Mesothelial cell of epicardium (in vitro differentiated cells): ENCODE data around the gene GSN. TPM values are rescaled to one million over a fixed set of nuclear protein-coding genes. Genes with fewer than 3 reads are reported as not detected.
A peak's percentile ranks its signal among the peaks of the same experiment; 100 is the strongest.

Experiments used
- DNase-seq, 2 experiments: peaks; one replicate each; pipeline ENCODE4 v3.0.0; 2021; ENCODE audit warnings: low spot score in 2 of 2; ENCODE audit not compliant: unreplicated experiment in 2 of 2
- H3K27ac Mint-ChIP-seq: 2 replicates; pipeline ENCODE4 v1.8.0; 2021; ENCODE audit warnings: mixed read lengths
- H3K27me3 Mint-ChIP-seq: 2 replicates; pipeline ENCODE4 v1.8.0; 2021; ENCODE audit warnings: low read depth, mixed read lengths
- H3K36me3 Mint-ChIP-seq: 2 replicates; pipeline ENCODE4 v1.8.0; 2021; ENCODE audit warnings: mixed read lengths
- H3K4me1 Mint-ChIP-seq: 2 replicates; pipeline ENCODE4 v1.8.0; 2021; ENCODE audit warnings: mixed read lengths
- H3K4me3 Mint-ChIP-seq: 2 replicates; pipeline ENCODE4 v1.8.0; 2021; ENCODE audit warnings: mild to moderate bottlenecking, moderate library complexity, mixed read lengths
- H3K9me3 Mint-ChIP-seq: 2 replicates; pipeline ENCODE4 v1.8.0; 2021; ENCODE audit warnings: mixed read lengths
- total RNA-seq: library from RNA; stranded (reverse); gene quantifications from 3 replicates; pipeline ENCODE4 v1.2.1, GENCODE V29; 2021
- TF ChIP-seq, protein P1 (sequence below): fragments of 200-600 bp; sonication (generic); IDR thresholded peaks from one replicate; pipeline ENCODE4 v1.5.0; 2021; ENCODE audit warnings: antibody characterized with exemption; ENCODE audit not compliant: unreplicated experiment

GSN gene
- total RNA-seq, 1 donor from 2014 or later: 114 TPM

DNA sequence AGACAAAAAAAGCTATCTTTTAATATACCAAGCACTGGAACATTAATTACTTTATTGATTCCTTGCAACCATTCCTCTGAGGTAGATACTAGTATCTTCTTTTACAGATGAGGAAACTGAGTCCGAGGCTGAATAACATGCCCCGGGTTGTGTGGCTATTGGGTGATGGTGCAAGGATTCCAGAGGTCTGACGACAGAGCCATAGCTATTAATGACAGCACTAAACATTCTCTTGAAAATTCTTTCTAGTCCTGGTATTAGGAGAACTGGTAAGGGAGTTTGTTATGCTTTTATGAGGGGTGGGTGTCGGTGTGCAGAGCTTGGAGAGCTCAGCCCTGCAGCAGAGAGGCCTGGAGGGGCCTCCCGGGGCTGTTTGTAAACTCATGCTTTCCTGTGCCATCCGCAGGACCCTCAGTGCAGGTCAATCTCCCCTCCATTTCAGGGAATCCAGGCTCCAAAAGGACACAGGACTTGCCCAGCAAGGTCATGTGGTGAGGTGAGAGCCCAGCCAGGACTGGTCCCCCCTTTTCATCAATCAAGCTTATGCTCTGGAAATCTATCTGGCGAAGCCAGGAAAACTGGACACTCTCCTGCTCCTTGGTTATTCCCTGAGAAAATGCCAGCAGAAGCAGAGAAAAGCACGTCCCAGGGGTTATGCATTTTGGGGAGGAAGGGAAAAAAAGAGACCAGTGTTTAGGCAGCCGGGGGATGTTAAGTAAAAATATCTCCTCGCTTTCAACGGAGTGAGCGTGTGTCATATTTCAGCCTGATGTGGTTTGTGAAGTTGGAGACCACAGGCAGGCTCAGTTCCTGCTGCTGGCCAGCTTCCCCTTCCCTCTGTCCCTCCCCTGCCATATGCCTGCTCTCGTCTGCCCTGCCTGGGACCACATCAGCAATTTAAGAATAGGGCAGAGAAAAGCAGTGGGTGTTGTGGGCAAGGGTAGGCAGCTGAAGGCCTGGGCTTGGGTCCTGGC lies 3.7 kb downstream of the GSN start:
- no peaks in the 10 kb centered on the region for H3K36me3 Mint-ChIP-seq
- TF ChIP-seq, protein P1, sequence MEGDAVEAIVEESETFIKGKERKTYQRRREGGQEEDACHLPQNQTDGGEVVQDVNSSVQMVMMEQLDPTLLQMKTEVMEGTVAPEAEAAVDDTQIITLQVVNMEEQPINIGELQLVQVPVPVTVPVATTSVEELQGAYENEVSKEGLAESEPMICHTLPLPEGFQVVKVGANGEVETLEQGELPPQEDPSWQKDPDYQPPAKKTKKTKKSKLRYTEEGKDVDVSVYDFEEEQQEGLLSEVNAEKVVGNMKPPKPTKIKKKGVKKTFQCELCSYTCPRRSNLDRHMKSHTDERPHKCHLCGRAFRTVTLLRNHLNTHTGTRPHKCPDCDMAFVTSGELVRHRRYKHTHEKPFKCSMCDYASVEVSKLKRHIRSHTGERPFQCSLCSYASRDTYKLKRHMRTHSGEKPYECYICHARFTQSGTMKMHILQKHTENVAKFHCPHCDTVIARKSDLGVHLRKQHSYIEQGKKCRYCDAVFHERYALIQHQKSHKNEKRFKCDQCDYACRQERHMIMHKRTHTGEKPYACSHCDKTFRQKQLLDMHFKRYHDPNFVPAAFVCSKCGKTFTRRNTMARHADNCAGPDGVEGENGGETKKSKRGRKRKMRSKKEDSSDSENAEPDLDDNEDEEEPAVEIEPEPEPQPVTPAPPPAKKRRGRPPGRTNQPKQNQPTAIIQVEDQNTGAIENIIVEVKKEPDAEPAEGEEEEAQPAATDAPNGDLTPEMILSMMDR: no peak
- DNase-seq: no peak
- no peaks in the 10 kb centered on the region for H3K9me3 Mint-ChIP-seq
- H3K27ac Mint-ChIP-seq: peak overlapping the region; percentile 70
- peaks cover 42% of the 10 kb centered on the region for H3K4me1 Mint-ChIP-seq
- peaks cover 4% of the 10 kb centered on the region for H3K27me3 Mint-ChIP-seq
- H3K4me3 Mint-ChIP-seq: peak overlapping the region; percentile 10

DNA sequence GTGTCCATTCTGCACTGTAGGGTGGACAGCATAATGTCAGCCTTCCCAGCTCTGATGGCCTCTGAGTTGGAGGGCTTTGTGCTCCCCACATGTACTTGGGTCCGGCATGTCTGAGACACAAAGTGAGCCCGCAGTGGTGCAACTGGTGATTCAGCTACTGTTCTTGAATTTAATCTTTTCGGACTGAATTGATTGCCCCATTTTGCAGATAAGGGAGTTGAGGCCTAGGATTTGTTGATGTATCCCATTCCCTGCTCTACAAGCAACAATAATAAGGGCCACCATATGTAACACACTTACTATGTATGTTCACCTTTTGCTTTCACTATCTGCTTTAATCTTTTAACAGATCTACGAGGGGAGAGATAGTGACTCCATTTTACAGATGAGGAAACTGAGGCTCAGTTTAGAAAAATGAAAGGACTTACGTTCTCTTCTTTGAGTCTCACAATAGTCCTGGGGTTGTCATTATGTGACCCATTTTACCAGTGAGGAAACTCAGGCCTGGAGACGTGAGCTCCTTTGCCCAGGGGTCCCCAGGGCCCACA lies 4.5 kb downstream of the GSN start:
- Mint-ChIP-seq H3K4me3 (no peak overlapping the region), H3K9me3 (no peaks in the 10 kb centered on the region), H3K36me3 (no peaks in the 10 kb centered on the region), H3K27ac (no peak overlapping the region), H3K27me3 (peaks cover 1% of the 10 kb centered on the region), H3K4me1 (peaks cover 42% of the 10 kb centered on the region)
- TF ChIP-seq, protein P1: no peak
- DNase-seq: no peak

DNA sequence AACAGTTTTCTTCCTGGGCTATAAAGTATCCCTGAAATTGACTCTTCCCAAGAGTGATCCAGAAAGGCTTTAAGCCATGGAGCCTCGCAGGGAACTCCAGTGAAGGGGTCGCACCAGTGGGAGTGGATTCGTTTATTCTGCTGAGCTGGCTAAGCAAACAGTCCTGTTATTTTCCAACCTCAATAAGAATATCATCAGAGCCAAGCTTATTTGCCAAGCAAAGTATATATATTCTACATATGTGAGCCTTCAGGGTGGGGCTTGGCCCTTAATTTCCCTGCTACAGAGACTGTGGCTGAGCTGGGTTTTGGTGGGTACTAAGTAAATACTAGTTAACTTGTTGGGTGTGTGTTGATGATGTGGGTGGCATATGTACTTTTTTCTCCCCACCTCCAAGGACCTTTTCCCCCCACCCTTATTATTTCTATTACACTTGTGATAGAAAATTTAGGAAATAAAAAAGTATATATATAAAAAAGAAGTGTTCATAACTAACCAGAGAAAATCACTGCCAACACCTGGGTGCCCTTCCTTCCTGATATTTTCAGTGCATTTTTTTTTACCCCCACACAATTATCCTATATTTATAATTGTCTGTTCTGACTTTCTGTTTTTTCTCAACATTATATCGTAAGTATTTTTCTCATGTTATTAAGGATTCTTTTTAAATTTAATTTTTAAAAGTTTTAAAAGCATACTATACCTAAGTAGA lies 5.3 kb downstream of the GSN start:
- H3K27me3 Mint-ChIP-seq: no peaks in the 10 kb centered on the region
- DNase-seq: no peak
- H3K36me3 Mint-ChIP-seq: no peaks in the 10 kb centered on the region
- H3K9me3 Mint-ChIP-seq: no peaks in the 10 kb centered on the region
- peaks cover 46% of the 10 kb centered on the region for H3K4me1 Mint-ChIP-seq
- no peak overlapping the region for H3K27ac Mint-ChIP-seq
- TF ChIP-seq, protein P1: no peak
- no peak overlapping the region for H3K4me3 Mint-ChIP-seq

DNA sequence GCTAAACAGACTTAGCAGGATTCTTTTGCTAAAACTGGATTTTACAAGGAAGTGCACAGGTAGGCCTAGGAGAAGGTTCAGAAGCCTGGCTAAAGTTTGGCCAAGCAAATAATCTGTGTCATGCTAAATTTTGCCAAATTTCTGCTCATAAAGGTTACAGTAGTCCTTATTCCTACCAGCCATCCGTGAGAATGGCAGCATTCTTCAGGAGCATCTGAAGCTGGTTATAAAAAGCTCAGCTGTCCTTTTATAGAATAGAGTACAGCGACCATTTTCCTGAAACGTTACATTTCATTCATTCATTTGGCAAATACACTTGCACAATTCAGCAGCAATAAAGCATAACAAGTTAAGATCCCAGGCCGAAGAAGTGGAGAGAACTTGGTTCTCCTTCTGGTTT lies 6.9 kb downstream of the GSN start:
- DNase-seq: no peak
- H3K27me3 Mint-ChIP-seq: no peaks in the 10 kb centered on the region
- peaks cover 45% of the 10 kb centered on the region for H3K4me1 Mint-ChIP-seq
- no peaks in the 10 kb centered on the region for H3K9me3 Mint-ChIP-seq
- H3K4me3 Mint-ChIP-seq: no peak overlapping the region
- H3K27ac Mint-ChIP-seq: no peak overlapping the region
- no peaks in the 10 kb centered on the region for H3K36me3 Mint-ChIP-seq
- TF ChIP-seq, protein P1: no peak

DNA sequence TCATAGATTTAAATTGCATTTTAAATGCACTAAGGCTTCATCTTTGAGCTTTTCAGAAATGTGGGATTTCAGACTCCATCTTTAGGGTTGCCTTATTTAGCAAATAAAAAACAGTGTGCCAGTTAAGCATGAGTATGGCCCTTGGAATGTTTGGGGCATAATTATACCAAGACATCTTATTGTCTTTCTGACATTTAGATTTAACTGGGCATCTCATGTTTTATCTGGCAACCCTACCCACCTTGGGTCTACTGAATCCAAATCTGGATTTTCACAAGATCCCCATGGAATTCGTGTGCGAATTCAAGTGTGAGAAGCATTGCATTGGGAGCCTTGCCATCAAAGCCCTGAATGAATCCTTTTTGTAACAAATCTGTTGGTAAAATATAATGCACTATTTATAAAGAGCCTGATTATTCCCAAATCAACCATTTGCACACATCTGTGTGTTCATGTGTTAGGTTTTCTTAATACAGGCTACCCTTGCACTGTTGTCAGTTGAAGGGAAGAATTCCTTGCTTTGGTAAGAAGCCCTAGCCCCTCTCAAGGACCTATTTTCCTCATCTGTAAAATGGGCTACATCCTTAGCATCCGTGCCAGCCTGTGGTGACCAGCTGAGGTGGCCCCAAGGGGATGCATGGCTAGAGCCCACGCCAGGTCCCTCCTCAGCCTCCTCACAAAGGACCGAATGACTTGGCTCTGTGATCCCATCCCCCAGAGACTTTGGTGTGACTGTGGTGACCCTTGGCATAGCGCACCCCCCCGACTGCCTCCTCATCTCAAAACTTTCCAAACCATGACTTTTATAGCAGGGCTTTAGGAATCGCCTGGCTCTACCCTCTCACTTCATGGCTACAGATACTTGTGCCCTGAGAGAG lies 8.1 kb downstream of the GSN start:
- Mint-ChIP-seq H3K27me3 (no peaks in the 10 kb centered on the region), H3K4me1 (peaks cover 42% of the 10 kb centered on the region), H3K4me3 (no peak overlapping the region), H3K27ac (no peak overlapping the region), H3K9me3 (no peaks in the 10 kb centered on the region), H3K36me3 (no peaks in the 10 kb centered on the region)
- DNase-seq: no peak
- TF ChIP-seq, protein P1: no peak
